Skin of body (tissue), 2 donors: Measurements from ENCODE around the gene SYK. TPM values are rescaled to one million over a fixed set of nuclear protein-coding genes. Genes with fewer than 3 reads are reported as not detected.

Experiments used
- DNase-seq: peaks from one replicate; lab custom pipeline; 2025; lab: John Stamatoyannopoulos, UW
- total RNA-seq: library from RNA; depleted of rRNA; stranded (reverse); fragments of >200 nt; gene quantifications from one replicate; pipeline ENCODE4 v1.2.3, GENCODE V29; 2014

SYK gene
- total RNA-seq, 1 donor from 2014 or later = 10.2 TPM

- DNase-seq = no peak
Measured at GRCh38 chr9:90942555-90942954, 140.9 kb downstream of the SYK start.

GRCh38 chr9:90943341-90943740 is 141.7 kb downstream of the SYK start:
- no peak for DNase-seq

GRCh38 chr9:90945336-90945735 is 143.7 kb downstream of the SYK start:
- DNase-seq = no peak

- no peak for DNase-seq
Measured at GRCh38 chr9:90946982-90947381, 145.4 kb downstream of the SYK start.

Other genes starting within 250 kb of the SYK start
- gene DIRAS2, start 159.0 kb upstream of the SYK start, total RNA-seq = 1.9 TPM